GF-D8 (cell line): ENCODE data around the gene PTPRN2.
"Not testable (repeated sequence)": the region's sequence is repeated elsewhere in the genome, so short reads cannot be mapped to it uniquely, and the experiment has no call there.

Experiments
- DNase-seq: peaks from one replicate; lab custom pipeline; 2025; lab: John Stamatoyannopoulos, UW

PTPRN2 gene

GRCh38 chr7:158443688-158444483 is 143.7 kb downstream of the PTPRN2 start:
- DNase-seq = no peak

GRCh38 chr7:158443014-158443687 is 144.5 kb downstream of the PTPRN2 start:
- no peak for DNase-seq

GRCh38 chr7:158442260-158442659 is 145.4 kb downstream of the PTPRN2 start:
- DNase-seq = no peak

- DNase-seq = no peak
Measured at GRCh38 chr7:158439035-158439434, 148.6 kb downstream of the PTPRN2 start.

GRCh38 chr7:158432369-158433341 is 155.0 kb downstream of the PTPRN2 start:
- DNase-seq = no peak

GRCh38 chr7:158431941-158432347 is 155.7 kb downstream of the PTPRN2 start:
- no peak for DNase-seq

GRCh38 chr7:158431055-158431940 is 156.3 kb downstream of the PTPRN2 start:
- DNase-seq = no peak

- no peak for DNase-seq
Measured at GRCh38 chr7:158430308-158431034, 157.2 kb downstream of the PTPRN2 start.

- no peak for DNase-seq
Measured at GRCh38 chr7:158428837-158429753, 158.5 kb downstream of the PTPRN2 start.

- no peak for DNase-seq
Measured at GRCh38 chr7:158428131-158428836, 159.3 kb downstream of the PTPRN2 start.

- not testable (repeated sequence) for DNase-seq
Measured at GRCh38 chr7:158425676-158426075, 161.9 kb downstream of the PTPRN2 start.

GRCh38 chr7:158424531-158424930 is 163.1 kb downstream of the PTPRN2 start:
- no peak for DNase-seq

GRCh38 chr7:158424011-158424410 is 163.6 kb downstream of the PTPRN2 start:
- no peak for DNase-seq

GRCh38 chr7:158422887-158423560 is 164.6 kb downstream of the PTPRN2 start:
- DNase-seq = no peak

- DNase-seq = no peak
Measured at GRCh38 chr7:158422196-158422886, 165.3 kb downstream of the PTPRN2 start.

- DNase-seq = no peak
Measured at GRCh38 chr7:158421361-158421760, 166.3 kb downstream of the PTPRN2 start.

GRCh38 chr7:158420591-158421340 is 166.9 kb downstream of the PTPRN2 start:
- no peak for DNase-seq
